ENCODE results near the gene GFPT1.
"Not testable (repeated sequence)": the region's sequence is repeated elsewhere in the genome, so short reads cannot be mapped to it uniquely, and the experiment has no call there.

The GFPT1 gene

DNA sequence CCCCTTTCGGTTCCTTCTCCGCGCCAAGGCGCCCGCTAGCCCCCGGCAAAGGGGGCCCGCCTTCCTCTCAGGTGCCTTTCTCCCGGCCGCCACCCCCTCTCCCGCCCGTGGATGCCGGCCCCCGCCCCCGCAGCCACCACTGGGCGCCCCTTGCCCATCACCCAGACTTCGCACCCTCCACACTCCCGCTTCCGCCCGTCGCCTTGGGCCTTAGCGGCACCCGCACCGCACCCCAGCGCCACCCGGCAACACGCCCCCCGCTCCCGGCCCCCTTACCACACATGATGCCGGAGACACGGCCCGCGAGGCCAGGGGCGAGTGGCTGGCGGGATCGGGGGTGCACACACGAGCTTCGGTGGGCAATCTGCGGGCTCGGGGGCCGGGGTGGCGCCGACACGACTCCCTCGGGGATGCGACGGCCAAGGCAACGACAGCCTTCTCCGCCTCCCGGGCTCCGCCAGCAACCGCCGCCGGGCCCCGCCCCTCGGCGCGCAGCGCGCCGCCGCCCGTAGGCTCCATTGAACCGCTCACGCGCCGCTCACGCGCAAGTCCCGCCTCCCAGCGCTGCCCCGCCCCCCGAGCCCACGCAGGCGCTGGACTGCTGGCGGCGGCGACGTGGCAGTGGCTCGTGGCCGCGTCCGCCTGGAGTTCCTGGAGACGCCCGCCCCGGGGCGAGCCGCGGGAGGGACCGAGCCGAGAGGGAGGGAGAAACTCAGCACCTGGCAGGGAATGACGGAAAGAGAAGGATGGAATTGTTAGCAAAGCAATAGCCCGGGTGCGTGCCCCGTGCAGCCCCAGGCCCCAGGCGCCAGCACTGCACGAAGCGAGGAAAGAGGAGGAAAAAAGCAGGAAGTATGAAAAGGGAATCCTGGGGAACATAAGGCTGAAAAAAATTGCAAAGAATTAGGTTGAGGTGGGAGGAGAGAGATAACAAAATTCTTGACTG is at the start of gene GFPT1:
GFPT1 (minus strand) TSS at position 439 of the 946 bp plus-strand sequence; CDS start at position 283, 156 bp downstream.
- peak; percentile 20 to 93 (median 80) for DNase-seq

DNA sequence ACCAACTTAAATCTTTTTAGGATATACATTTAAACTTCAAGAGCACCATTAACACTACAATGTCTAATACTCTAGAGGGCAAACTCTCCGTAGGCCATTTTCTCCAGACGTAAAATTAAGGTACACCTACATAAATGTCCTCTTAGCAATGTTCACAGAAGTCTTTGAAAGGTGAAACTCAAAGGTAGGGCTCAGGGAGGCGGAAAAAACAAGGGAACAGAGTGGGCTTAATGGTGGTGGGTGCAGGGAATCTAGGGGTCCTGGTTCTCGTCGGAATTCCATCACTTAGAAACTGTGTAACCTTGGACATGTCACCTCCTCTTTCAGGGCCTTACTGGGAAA is 49.5 kb upstream of the GFPT1 start:
- no peak for DNase-seq

DNA sequence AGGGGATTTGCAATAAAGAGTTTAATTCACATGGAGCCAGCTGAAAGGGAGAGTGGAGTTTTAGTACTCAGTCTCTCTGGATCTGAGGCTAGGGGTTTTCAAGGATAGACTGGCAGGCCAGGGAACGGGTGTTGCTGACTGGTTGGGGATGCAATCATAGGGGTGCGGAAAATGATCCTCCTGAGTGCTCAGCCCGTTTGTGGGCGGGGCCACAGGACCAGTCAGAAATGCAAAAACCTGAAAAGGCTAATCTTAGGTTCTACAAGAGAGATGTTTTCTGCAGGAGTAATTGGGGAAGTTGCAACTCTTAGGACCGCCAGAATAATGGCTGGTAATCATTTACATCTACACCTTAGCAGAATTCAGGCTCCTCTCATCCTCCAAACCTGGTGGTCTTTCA is 47.7 kb upstream of the GFPT1 start:
- DNase-seq = no peak

DNA sequence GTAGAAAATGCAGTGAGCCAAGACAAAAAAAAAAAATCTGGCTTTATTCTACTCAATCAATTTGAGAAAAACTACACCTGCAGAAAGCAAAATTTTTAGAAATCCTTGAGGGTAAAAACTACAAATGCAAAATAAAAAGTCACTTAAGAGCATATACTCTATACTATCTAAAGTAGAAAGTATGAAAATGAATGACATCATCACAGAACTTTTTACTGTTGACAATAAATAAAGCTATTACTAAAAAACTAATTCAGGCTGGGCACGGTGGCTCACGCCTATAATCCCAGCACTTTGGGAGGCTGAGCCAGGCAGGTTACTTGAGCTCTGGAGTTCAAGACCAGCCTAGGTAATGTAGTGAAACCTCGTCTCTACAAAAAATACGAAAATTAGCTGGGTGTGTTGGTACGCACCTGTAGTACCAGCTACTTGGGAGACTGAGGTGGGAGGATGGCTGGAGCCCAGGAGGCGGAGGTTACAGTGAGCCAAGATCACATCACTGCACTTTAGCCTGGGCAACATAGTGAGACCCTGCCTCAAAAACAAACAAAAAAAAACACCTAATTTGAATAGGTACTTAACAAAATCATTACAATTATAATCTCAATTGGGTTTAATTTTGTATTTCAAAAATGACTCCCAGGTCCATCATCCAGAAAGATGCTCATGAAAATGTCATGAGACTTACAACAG is 42.6 kb upstream of the GFPT1 start:
- DNase-seq = no peak

DNA sequence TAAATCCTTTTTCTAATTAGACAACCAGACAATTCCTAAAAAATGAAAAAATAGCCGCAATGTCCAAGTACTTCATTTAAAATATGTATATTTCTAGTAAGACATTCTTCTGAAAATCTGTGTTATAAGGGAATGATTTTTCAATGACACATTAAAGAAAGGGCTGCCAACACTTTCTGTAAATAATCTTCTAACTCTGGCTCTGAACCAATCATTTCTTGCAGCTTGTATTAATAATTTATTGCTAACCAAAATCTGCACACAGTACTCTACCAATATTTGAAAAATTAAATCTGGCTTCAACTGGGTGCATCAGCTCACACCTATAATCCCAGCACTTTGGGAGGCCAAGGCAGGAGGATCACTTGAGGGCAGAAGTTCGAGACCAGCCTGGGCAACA is 42.0 kb upstream of the GFPT1 start:
- DNase-seq = no peak

DNA sequence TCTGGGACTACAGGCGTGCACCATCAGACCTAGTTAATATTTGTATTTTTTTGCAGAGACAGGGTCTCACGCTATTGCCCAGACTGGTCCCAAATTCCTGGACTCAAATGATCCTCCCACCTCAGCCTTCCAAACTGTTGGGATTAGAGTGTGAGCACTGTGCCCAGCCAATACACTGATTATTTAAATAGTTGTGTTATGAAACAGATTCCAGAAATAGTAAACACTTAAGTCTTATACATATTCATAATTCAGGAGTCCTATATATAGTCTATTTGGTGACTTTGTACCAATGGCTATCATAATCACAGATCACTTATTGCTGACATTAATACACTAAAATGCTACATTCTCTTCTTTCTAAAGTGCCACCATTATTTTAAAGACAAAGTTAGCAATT is 37.4 kb upstream of the GFPT1 start:
- no peak for DNase-seq

DNA sequence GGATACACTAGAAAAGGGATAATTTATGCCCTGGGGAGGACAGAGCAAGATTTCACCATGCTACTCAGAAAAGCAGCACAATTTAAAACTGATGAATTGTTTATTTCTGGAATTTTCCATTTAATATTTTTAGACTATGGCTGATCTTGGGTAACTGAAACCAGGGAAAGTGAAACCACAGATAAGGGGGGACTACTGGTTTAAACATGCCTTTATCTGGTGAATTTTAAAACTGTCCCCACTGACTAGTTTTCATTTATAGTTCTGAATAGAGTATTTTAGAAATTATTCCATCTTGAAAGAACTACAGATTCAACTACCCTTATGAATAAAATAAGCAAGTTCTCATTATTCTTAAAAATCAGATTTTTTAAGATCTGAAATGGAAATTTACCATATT is 35.2 kb upstream of the GFPT1 start:
- DNase-seq = no peak

DNA sequence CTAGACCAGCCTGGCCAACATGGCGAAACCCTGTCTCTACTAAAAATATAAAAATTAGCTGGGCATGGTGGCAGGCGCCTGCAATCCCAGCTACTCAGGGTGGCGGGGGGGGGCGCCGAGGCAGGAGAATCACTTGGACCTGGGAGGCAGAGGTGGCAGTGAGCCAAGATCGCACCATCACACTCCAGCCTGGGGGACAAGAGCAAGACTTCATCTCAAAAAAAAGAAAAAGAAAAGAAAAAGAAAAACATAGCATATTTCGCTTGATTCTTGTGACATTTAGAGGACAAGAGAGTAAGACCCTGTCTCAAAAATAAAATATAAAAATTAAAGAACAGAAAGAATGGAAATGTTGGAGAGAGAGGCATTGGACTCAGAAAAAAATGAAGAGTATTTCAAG is 32.1 kb upstream of the GFPT1 start:
- DNase-seq = not testable (repeated sequence)

DNA sequence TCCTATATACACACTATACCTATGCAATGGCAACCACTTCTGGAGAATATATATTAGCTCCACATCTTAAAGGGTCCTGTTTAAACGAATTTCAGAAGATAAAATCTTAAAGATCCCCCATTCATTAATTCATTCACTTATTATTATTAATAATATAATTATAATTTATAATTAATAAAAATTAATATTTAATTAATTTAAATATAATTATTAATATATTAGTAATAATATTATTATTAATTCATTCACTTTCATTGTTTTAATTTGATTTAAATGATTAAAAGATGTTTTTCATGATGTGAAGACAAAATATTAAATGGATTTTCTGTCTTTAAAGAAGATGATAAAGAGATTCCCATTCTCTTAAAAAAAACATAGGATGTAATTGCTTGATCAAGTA is 29.1 kb upstream of the GFPT1 start:
- DNase-seq = no peak

DNA sequence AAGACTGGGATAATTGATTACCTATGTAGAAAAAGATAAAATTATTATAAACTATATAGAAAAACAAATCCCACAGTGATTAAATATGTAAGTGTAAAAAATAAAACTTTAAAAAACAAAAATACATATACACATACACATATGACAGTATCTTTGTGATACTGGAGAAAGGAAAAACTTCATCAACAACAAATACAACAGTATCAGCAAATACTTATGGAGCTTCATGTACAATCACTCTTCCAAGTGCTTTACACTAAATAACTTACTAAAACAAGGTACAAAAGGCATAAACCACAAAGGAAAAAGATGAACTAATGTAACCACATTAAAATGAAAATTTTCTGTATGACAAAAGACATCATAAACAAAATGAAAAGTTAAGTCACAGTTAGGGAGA is 24.1 kb upstream of the GFPT1 start:
- no peak for DNase-seq

DNA sequence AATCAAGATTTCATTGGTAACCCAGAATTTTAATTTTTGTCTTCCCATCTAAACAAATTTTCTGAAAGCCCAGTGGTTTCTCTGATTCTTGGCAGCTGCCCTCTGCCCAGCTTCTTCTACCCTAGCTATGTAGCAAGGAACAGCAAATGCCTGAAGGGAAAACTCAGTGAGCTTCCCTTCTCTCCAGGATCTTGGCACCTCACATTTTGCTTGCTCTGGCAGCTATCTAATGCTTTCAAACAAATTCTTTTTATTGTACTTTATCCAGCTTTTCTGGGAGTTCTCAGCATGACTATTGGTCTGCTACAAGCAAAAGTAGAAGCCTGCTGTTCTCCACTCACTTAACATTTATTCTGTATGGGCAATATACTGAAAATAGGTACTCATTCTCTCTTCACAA is 18.3 kb upstream of the GFPT1 start:
- no peak for DNase-seq

DNA sequence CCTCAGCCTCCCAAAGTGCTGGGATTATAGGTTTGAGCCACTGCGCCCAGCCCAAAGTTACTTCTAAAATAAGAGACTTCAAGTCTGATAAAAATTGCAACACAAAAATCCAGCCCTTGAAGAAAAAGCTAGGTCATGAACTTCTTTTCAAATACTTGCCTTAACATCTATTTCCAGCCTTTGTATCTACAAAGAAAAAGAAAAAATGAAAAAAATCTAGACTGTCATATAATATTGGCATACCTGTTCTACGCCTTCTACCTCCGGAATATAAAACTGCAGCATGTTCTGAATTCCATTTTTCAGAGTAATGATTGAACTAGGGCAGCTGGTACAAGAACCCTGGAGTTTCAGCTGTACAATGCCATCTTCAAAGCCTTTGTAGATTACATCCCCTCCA is 13.1 kb upstream of the GFPT1 start:
- no peak for DNase-seq

DNA sequence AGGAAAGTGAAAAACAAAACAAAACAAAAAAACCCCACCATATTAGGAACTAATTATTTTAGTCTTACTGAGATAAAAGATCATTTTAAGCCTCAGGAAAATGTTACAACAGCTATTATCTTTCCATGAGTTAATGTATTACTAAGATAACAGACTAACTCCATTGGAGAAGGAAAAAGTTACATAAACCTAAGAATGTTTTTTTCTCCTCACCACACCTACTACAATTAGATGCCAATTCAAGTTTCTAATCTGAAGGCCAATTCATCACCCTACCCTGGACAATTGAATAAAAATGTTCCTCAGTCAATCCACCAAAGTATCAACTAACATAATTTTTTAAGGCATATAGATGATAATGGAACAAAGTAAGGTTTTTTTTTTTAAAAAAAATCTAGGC is 10.2 kb upstream of the GFPT1 start:
- DNase-seq = no peak

DNA sequence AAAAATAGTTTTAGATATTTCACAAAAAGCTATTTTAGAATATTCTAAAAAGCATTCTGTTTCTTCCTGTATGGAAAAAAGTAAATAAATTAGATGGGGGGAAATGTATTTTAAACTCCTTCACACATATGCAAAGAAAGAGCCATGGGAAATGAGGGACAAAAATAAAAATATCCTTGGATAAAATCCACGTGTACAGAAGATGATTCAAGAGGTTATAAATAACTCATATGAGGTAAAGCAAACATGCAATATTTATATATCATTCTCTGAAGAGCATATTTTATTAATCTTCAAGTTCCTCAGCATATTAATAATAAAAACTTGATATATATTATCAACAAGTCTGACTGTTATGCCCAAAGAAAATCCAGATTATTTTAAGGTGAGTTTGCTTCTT is 8.8 kb upstream of the GFPT1 start:
- no peak for DNase-seq

DNA sequence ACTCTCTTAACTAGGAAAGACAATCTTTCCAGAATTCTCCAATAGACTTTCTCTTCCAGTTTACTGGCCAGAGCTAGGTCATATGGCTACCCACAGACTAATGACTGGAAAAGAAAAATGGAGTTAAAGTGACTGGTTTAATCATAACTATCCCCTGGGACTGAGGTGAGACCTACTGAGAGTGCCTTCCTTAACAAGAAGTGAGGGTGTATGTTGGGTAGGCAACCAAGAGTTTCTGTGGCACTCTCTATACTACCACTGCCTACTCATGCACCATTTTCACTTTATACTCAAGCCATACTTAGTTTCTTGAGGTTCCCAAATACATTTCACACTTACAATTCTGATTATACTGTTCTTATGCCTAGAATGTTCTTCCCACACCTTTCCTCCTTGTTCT is 6.9 kb upstream of the GFPT1 start:
- no peak for DNase-seq

DNA sequence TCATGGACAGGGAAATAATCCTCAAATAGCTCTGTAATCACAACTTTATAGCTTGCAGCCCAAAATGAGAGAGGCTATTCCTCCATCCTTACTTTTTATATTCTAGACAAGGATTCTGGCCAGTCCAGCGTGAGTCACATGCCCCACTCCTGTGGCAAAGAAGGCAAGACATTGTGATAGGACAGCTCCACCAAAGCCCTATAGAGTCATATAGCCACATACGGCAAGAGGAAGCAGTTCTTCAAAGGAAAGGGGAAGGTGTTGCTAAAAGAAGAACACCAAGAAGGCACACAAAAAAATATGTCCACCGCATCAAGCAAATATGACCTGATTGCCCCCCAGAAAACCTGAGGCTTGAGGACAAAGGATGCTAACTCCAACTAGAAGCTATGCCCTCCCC is 3.4 kb upstream of the GFPT1 start:
- no peak for DNase-seq

DNA sequence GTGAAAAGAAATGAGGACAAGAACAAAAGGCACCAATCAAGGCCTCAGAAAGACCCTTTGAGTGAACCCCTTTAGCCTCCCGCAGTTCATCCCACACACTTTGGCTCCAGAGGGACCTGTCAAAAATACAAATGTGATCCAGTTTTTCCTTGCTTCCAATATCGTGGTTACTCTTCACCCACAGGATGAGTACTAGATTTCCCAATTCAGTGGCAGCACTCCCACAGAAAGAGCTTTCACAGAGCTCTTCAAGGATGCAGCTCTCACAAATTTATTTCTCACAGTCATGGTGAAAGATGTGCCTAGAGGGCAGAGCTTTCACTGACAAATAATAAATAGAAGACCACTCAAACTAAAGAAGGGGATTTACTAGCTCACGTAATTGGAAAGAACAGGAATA is 3.0 kb upstream of the GFPT1 start:
- no peak for DNase-seq

DNA sequence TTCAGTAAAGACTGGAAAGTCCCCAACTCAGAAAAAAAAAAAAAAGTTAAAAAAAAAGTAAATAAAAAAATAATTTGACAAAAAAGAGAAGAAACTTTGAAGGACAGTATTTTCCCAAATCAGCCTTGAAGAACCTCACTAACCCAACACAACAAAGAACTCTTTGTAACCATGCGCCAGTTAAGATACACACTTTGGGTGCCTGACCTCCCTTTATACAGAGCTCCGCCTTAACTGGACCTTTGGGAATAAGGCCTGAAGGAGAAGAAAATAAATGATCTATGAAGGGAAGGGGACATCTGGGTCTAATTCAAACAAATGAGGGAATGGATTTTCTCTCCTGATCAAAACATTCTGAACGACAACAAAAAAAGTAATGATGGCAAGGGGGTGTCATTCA is 2.2 kb upstream of the GFPT1 start:
- DNase-seq = no peak

DNA sequence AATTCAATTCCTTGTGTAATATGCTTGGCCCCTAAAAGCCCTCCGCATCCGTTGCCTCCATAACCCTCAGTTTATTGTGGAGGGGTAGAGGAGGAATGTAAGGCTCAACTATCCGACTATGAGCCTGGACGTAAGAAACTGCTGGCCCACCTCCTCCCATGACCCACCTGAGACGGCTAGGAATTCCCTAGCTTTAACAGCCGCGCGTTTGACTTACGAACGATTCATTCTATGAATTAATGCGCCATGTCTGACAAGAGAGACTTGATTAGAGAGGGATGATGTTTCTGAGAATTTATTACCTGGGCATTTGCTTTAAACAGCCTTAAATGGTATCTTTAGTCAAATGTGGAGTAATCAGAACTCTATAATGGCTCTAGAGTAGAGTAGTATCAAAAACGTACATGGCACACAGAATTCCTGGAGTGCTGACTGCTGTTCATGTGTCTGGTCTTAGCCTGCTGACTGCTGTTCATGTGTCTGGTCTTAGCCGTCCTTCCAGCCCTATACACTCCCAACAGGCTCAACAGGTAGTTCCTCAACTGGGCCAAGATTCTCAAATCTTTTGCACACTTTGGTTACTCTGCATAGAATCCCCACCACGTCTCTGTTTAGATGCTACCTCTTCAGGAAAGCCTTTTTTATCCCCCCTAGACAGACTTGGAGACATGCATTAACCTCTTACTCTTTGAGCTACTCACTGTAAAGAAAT is 899 bp upstream of the GFPT1 start:
- DNase-seq = peak in 1 of 14 donors; percentile 23

DNA sequence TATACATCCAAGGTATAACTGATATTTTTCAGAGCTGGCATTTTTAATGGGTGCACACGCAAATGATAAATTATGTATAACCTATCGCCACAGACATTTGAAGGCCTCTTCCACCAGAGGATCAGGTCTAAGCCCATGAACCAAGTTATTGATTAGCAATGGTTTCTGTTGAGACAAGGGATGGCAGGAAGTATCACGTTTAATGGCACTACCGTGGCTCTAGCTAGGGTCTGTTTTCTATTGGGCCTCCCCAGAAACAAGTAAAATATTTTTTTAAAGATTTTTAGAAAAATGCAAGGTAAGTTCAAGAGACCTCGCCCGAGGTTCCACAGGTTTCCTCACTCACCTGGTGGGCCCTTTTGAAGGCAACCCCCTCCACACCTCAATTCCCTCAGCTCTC is 667 bp downstream of the GFPT1 start:
- DNase-seq = no peak

DNA sequence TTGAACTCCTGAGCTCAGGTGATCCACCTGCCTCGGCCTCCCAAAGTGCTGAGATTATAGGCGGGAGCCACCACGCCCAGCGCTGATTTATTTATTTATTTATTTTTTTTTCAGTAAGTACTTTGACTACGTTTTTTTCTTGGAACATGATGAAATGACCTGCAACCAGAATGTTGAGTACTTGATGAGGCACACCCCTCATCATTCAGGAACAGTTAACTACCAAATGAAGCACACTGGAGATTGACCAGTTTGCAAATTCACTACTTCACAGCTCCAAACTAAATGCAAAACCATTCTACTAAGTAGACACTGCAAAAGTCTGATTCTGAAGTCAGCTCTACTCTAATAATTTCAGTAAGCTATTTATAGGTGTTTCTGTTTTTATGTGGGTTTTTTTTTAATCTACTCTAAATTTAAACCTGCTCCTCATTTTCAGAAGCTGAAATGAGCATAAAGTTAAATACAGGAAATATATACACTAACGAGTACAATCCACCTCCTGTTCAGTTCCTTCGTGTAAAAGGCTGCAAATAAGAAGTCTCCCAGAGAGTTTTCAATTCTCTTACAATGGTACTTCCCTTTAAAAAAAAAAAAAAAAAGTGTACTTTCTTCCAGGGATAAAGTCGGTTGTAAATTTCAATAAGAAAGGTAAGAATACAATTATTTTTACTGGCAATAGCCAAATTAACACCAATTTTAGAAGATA is 1.4 kb downstream of the GFPT1 start:
- no peak for DNase-seq

DNA sequence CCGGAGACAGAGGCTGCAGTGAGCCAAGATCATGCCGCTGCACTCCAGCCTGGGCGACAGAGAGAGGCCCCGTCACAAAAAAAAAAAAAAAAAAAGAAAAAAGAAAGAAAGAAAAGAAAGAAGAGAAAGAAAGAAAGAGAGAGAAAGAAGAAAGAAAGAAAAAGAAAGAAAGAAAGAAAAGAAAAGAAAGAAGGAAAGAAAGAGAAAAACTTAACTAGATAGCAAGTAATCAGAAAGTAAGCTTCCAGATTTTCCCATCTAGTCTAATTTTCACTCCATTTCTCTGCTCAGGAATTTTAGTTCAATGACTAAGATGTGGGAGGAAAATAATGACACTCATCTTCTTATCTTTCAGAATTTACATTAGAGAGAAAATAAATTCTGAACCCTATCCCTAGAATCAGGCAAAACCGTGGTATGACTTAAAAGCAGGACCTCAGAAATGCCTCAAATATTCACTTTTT is 2.4 kb downstream of the GFPT1 start:
- no peak for DNase-seq

All from C1 segment of cervical spinal cord (tissue), 14 donors.